GM23338 (cell line): ENCODE measurements around the gene IL6R.

Source experiments
- CREB1 ChIP-seq: fragments of 250-450 bp; sonication (Bioruptor Pico); IDR thresholded peaks from 2 replicates; pipeline ENCODE4 v1.5.0; 2020; ENCODE audit warnings: low read depth, mild to moderate bottlenecking, moderate library complexity
- EZH2 ChIP-seq: fragments of 200-600 bp; sonication (generic); IDR thresholded peaks from one replicate; pipeline ENCODE4 v1.8.0; 2017; ENCODE audit warnings: antibody characterized with exemption, mild to moderate bottlenecking, low read depth; ENCODE audit not compliant: unreplicated experiment
- EZH2phosphoT487 ChIP-seq: fragments of 200-600 bp; sonication (generic); IDR thresholded peaks from one replicate; pipeline ENCODE4 v1.8.1; 2018; ENCODE audit warnings: antibody characterized with exemption; ENCODE audit not compliant: unreplicated experiment
- JUNB ChIP-seq: IDR thresholded peaks from one replicate; pipeline ENCODE4 v1.6.1; 2016; ENCODE audit warnings: antibody characterized with exemption; ENCODE audit not compliant: unreplicated experiment
- NANOG ChIP-seq: IDR thresholded peaks from 2 replicates; pipeline ENCODE4 v1.6.1; 2016; ENCODE audit warnings: antibody characterized with exemption, borderline replicate concordance
- POLR2AphosphoS5 ChIP-seq: IDR thresholded peaks from 2 replicates; pipeline ENCODE4 v1.6.1; 2016; ENCODE audit warnings: antibody characterized with exemption, low read depth
- STAT1 ChIP-seq: IDR thresholded peaks from one replicate; pipeline ENCODE4 v1.6.1; 2016; ENCODE audit warnings: antibody characterized with exemption; ENCODE audit not compliant: unreplicated experiment
- ZNF114 ChIP-seq: fragments of 250-450 bp; sonication (Bioruptor Pico); IDR thresholded peaks from 2 replicates; pipeline ENCODE4 v1.5.0; 2020; ENCODE audit warnings: mild to moderate bottlenecking, moderate library complexity
- ZNF331 ChIP-seq: fragments of 250-450 bp; sonication (Bioruptor Pico); IDR thresholded peaks from 2 replicates; pipeline ENCODE4 v1.5.0; 2020; ENCODE audit warnings: low read depth, mild to moderate bottlenecking, moderate library complexity
- TF ChIP-seq, protein P1 (sequence below), 2 experiments: fragments of 200-600 bp in 1 of 2; sonication (generic) in 1 of 2; conservative IDR thresholded peaks; 2 replicates each; pipeline versions ENCODE4 v1.5.1 to v1.6.1; 2016 to 2017; ENCODE audit warnings: antibody characterized with exemption in 2 of 2, low read depth in 2 of 2, mild to moderate bottlenecking in 2 of 2, moderate library complexity in 1 of 2
- TF ChIP-seq, protein P2 (sequence below): IDR thresholded peaks from one replicate; pipeline ENCODE4 v1.6.1; 2018; ENCODE audit warnings: antibody characterized with exemption; ENCODE audit not compliant: unreplicated experiment
- TF ChIP-seq, protein P3 (sequence below): IDR thresholded peaks from 2 replicates; pipeline ENCODE4 v1.6.1; 2016; ENCODE audit warnings: antibody characterized with exemption
- TF ChIP-seq, protein P4 (sequence below): fragments of 250-450 bp; sonication (Bioruptor Pico); IDR thresholded peaks from 2 replicates; pipeline ENCODE4 v1.5.0; 2020; ENCODE audit warnings: mild to moderate bottlenecking, moderate library complexity

DNA sequence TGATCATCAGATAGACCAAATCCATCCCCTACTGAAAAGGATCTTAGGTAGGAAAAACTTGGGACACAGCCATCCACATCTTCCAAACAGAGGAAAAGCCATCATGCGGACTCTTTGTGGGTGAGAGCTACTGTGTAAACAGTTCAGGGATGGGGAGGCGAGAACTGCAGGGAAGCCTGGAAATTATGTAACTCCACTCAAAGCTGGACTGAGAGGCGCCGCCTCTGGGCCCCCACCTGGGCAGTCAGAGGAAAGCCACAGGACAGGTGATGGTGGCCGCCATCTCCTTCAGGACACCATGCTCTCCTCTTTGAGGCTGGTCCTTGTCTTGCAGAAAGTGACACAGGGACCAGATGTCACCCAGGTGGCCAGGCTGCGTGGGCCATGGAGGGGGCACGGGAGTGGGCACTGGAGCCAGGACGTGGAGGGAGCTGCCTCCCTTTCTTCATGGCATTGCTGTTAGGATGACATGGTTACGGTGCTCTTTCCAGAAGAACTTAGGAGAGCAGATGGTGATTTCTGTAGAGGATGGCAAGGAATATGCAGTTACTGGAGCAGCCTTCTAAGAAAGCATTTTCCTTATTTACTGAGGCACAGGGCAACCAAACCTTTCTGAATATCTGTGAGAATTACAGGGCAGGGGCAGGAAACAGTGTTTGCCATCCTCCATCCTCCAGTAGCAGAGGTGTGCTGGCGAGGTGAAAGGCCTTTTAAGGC lies 64.9 kb downstream of the IL6R start:
- TF ChIP-seq POLR2AphosphoS5, result no peak
- TF ChIP-seq, protein P1, sequence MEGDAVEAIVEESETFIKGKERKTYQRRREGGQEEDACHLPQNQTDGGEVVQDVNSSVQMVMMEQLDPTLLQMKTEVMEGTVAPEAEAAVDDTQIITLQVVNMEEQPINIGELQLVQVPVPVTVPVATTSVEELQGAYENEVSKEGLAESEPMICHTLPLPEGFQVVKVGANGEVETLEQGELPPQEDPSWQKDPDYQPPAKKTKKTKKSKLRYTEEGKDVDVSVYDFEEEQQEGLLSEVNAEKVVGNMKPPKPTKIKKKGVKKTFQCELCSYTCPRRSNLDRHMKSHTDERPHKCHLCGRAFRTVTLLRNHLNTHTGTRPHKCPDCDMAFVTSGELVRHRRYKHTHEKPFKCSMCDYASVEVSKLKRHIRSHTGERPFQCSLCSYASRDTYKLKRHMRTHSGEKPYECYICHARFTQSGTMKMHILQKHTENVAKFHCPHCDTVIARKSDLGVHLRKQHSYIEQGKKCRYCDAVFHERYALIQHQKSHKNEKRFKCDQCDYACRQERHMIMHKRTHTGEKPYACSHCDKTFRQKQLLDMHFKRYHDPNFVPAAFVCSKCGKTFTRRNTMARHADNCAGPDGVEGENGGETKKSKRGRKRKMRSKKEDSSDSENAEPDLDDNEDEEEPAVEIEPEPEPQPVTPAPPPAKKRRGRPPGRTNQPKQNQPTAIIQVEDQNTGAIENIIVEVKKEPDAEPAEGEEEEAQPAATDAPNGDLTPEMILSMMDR (conservative IDR thresholded peaks at IDR 0.05; ENCODE audit: low read depth in 2 of 2), result no peak
- TF ChIP-seq NANOG, result no peak
- no peak for TF ChIP-seq CREB1 (CRISPR knock-in tag)
- TF ChIP-seq EZH2, result no peak
- TF ChIP-seq, protein P2, sequence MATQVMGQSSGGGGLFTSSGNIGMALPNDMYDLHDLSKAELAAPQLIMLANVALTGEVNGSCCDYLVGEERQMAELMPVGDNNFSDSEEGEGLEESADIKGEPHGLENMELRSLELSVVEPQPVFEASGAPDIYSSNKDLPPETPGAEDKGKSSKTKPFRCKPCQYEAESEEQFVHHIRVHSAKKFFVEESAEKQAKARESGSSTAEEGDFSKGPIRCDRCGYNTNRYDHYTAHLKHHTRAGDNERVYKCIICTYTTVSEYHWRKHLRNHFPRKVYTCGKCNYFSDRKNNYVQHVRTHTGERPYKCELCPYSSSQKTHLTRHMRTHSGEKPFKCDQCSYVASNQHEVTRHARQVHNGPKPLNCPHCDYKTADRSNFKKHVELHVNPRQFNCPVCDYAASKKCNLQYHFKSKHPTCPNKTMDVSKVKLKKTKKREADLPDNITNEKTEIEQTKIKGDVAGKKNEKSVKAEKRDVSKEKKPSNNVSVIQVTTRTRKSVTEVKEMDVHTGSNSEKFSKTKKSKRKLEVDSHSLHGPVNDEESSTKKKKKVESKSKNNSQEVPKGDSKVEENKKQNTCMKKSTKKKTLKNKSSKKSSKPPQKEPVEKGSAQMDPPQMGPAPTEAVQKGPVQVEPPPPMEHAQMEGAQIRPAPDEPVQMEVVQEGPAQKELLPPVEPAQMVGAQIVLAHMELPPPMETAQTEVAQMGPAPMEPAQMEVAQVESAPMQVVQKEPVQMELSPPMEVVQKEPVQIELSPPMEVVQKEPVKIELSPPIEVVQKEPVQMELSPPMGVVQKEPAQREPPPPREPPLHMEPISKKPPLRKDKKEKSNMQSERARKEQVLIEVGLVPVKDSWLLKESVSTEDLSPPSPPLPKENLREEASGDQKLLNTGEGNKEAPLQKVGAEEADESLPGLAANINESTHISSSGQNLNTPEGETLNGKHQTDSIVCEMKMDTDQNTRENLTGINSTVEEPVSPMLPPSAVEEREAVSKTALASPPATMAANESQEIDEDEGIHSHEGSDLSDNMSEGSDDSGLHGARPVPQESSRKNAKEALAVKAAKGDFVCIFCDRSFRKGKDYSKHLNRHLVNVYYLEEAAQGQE, result no peak
- no peak for TF ChIP-seq EZH2phosphoT487
- no peak for TF ChIP-seq STAT1
- TF ChIP-seq, protein P3, sequence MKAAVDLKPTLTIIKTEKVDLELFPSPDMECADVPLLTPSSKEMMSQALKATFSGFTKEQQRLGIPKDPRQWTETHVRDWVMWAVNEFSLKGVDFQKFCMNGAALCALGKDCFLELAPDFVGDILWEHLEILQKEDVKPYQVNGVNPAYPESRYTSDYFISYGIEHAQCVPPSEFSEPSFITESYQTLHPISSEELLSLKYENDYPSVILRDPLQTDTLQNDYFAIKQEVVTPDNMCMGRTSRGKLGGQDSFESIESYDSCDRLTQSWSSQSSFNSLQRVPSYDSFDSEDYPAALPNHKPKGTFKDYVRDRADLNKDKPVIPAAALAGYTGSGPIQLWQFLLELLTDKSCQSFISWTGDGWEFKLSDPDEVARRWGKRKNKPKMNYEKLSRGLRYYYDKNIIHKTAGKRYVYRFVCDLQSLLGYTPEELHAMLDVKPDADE, result no peak
- TF ChIP-seq, protein P4, sequence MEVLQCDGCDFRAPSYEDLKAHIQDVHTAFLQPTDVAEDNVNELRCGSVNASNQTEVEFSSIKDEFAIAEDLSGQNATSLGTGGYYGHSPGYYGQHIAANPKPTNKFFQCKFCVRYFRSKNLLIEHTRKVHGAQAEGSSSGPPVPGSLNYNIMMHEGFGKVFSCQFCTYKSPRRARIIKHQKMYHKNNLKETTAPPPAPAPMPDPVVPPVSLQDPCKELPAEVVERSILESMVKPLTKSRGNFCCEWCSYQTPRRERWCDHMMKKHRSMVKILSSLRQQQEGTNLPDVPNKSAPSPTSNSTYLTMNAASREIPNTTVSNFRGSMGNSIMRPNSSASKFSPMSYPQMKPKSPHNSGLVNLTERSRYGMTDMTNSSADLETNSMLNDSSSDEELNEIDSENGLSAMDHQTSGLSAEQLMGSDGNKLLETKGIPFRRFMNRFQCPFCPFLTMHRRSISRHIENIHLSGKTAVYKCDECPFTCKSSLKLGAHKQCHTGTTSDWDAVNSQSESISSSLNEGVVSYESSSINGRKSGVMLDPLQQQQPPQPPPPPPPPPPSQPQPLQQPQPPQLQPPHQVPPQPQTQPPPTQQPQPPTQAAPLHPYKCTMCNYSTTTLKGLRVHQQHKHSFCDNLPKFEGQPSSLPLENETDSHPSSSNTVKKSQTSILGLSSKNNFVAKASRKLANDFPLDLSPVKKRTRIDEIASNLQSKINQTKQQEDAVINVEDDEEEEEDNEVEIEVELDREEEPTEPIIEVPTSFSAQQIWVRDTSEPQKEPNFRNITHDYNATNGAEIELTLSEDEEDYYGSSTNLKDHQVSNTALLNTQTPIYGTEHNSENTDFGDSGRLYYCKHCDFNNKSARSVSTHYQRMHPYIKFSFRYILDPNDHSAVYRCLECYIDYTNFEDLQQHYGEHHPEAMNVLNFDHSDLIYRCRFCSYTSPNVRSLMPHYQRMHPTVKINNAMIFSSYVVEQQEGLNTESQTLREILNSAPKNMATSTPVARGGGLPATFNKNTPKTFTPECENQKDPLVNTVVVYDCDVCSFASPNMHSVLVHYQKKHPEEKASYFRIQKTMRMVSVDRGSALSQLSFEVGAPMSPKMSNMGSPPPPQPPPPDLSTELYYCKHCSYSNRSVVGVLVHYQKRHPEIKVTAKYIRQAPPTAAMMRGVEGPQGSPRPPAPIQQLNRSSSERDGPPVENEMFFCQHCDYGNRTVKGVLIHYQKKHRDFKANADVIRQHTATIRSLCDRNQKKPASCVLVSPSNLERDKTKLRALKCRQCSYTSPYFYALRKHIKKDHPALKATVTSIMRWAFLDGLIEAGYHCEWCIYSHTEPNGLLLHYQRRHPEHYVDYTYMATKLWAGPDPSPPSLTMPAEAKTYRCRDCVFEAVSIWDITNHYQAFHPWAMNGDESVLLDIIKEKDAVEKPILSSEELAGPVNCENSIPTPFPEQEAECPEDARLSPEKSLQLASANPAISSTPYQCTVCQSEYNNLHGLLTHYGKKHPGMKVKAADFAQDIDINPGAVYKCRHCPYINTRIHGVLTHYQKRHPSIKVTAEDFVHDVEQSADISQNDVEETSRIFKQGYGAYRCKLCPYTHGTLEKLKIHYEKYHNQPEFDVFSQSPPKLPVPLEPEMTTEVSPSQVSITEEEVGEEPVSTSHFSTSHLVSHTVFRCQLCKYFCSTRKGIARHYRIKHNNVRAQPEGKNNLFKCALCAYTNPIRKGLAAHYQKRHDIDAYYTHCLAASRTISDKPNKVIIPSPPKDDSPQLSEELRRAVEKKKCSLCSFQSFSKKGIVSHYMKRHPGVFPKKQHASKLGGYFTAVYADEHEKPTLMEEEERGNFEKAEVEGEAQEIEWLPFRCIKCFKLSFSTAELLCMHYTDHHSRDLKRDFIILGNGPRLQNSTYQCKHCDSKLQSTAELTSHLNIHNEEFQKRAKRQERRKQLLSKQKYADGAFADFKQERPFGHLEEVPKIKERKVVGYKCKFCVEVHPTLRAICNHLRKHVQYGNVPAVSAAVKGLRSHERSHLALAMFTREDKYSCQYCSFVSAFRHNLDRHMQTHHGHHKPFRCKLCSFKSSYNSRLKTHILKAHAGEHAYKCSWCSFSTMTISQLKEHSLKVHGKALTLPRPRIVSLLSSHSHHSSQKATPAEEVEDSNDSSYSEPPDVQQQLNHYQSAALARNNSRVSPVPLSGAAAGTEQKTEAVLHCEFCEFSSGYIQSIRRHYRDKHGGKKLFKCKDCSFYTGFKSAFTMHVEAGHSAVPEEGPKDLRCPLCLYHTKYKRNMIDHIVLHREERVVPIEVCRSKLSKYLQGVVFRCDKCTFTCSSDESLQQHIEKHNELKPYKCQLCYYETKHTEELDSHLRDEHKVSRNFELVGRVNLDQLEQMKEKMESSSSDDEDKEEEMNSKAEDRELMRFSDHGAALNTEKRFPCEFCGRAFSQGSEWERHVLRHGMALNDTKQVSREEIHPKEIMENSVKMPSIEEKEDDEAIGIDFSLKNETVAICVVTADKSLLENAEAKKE (CRISPR knock-in tag), result no peak
- no peak for TF ChIP-seq JUNB
- TF ChIP-seq ZNF114 (CRISPR knock-in tag), result no peak
- no peak for TF ChIP-seq ZNF331 (CRISPR knock-in tag)
